A673 (cell line): ENCODE measurements around the gene BMF.

Experiments
- EZH2 ChIP-seq: fragments of 200-600 bp; sonication (generic); IDR thresholded peaks from 2 replicates; pipeline ENCODE4 v1.6.1; 2017; ENCODE audit warnings: borderline replicate concordance, low read depth, mild to moderate bottlenecking, mixed read lengths, antibody characterized with exemption, low read length; ENCODE audit not compliant: poor library complexity, severe bottlenecking
- TF ChIP-seq, protein P1 (sequence below): fragments of 300-800, 200-600 bp; sonication (generic); conservative IDR thresholded peaks from 2 replicates; pipeline ENCODE4 v1.5.1; 2017; ENCODE audit warnings: low read depth, mild to moderate bottlenecking, antibody characterized with exemption, low read length, moderate library complexity, mixed read lengths

DNA sequence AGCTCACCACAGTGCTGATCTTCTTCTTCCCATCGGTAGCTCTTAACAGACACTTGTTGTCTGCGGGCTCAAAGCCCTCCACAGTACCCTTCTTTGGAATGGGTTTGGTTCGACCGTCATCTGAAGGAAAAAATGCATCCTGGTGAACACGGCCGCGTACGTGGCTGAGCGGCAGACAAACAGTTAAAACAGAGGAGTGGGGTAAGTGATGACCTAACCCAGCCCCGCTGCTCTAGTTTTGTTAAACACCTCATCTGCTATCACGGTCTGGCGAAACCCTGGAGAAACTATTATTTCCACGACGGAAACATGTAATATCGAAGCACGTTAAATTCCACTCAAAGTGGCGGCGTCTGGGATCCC lies 70.4 kb downstream of the BMF start:
- TF ChIP-seq, protein P1, sequence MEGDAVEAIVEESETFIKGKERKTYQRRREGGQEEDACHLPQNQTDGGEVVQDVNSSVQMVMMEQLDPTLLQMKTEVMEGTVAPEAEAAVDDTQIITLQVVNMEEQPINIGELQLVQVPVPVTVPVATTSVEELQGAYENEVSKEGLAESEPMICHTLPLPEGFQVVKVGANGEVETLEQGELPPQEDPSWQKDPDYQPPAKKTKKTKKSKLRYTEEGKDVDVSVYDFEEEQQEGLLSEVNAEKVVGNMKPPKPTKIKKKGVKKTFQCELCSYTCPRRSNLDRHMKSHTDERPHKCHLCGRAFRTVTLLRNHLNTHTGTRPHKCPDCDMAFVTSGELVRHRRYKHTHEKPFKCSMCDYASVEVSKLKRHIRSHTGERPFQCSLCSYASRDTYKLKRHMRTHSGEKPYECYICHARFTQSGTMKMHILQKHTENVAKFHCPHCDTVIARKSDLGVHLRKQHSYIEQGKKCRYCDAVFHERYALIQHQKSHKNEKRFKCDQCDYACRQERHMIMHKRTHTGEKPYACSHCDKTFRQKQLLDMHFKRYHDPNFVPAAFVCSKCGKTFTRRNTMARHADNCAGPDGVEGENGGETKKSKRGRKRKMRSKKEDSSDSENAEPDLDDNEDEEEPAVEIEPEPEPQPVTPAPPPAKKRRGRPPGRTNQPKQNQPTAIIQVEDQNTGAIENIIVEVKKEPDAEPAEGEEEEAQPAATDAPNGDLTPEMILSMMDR = no peak
- TF ChIP-seq EZH2 = no peak
